Neutrophil (primary cell): ENCODE data around the gene FANCL.
"Not testable (repeated sequence)": the region's sequence is repeated elsewhere in the genome, so short reads cannot be mapped to it uniquely, and the experiment has no call there.

ENCODE experiments used
- H3K27ac ChIP-seq: fragments of 200-600 bp; sonication (generic); 2 replicates; pipeline ENCODE4 v1.5.1; 2016; ENCODE audit warnings: mild to moderate bottlenecking, moderate library complexity
- H3K27me3 ChIP-seq: fragments of 200-600 bp; sonication (generic); 2 replicates; pipeline ENCODE4 v1.6.0; 2016; ENCODE audit warnings: mild to moderate bottlenecking
- H3K36me3 ChIP-seq: fragments of 200-600 bp; sonication (generic); 2 replicates; pipeline ENCODE4 v1.5.1; 2017
- H3K4me1 ChIP-seq, 2 experiments: fragments of 200-600 bp in 1 of 2; sonication (generic) in 1 of 2; 1 replicate in 1 of 2; 2 replicates in 1 of 2; pipeline versions ENCODE4 v1.5.1 to v1.6.1; 2013 to 2016; ENCODE audit warnings: low read depth in 1 of 2, low read length in 1 of 2, mild to moderate bottlenecking in 1 of 2, moderate library complexity in 1 of 2; ENCODE audit not compliant: control insufficient read depth in 1 of 2, insufficient read depth in 1 of 2
- H3K4me3 ChIP-seq, 2 experiments: fragments of 200-600 bp in 1 of 2; sonication (generic) in 1 of 2; 1 replicate in 1 of 2; 2 replicates in 1 of 2; pipeline ENCODE4 v1.5.1; 2013 to 2016; ENCODE audit warnings: low read depth in 1 of 2, low read length in 1 of 2, mild to moderate bottlenecking in 1 of 2, moderate library complexity in 1 of 2
- H3K9me3 ChIP-seq: fragments of 200-600 bp; sonication (generic); 2 replicates; pipeline ENCODE4 v1.5.1; 2016
- TF ChIP-seq, protein P1 (sequence below): fragments of 200-600 bp; sonication (generic); IDR thresholded peaks from 2 replicates; pipeline ENCODE4 v1.5.1; 2016; ENCODE audit warnings: antibody characterized with exemption

FANCL gene

DNA sequence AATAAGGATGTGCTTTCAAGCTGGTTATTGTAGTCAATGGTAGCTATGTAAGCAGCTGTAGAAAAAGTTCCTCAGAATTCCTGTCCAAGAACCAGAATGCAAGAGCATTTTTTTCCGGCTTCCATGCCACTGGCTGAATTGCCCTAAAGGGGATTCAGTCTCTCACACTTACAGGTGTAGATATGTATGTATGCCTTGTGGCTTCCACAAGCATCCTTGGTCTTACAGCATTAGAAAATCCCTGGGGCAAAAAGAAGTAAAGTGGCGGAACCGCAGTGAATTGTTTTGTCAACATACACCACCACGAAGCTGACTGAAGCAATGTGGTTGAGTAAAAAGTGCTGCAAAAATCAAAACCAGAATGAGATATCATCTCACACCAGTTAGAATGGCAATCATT lies 54.6 kb downstream of the FANCL start:
- no peaks in the 10 kb centered on the region for H3K4me1 ChIP-seq
- no peak overlapping the region for H3K27ac ChIP-seq
- H3K36me3 ChIP-seq = no peaks in the 10 kb centered on the region
- no peaks in the 10 kb centered on the region for H3K9me3 ChIP-seq
- no peaks in the 10 kb centered on the region for H3K27me3 ChIP-seq
- H3K4me3 ChIP-seq = no peak overlapping the region
- TF ChIP-seq, protein P1, sequence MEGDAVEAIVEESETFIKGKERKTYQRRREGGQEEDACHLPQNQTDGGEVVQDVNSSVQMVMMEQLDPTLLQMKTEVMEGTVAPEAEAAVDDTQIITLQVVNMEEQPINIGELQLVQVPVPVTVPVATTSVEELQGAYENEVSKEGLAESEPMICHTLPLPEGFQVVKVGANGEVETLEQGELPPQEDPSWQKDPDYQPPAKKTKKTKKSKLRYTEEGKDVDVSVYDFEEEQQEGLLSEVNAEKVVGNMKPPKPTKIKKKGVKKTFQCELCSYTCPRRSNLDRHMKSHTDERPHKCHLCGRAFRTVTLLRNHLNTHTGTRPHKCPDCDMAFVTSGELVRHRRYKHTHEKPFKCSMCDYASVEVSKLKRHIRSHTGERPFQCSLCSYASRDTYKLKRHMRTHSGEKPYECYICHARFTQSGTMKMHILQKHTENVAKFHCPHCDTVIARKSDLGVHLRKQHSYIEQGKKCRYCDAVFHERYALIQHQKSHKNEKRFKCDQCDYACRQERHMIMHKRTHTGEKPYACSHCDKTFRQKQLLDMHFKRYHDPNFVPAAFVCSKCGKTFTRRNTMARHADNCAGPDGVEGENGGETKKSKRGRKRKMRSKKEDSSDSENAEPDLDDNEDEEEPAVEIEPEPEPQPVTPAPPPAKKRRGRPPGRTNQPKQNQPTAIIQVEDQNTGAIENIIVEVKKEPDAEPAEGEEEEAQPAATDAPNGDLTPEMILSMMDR = no peak

DNA sequence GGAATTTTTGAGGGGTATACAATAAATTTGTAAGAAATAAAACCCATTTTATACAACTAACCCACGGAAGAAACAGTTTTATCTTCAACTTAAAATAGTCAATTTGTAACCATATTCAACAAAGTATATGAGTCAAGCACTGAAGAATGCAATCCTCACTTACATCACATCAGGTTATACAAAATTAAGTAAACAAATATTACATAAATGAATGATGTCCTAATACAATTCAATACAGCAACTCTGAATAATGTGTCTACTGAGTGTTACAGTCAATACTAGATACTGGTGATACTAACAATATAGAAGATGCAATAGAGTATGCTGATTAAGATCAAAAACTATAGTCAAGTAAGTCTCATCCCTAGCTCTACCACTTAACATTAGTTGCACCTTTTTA lies 58.6 kb downstream of the FANCL start:
- H3K9me3 ChIP-seq = no peaks in the 10 kb centered on the region
- no peak overlapping the region for H3K27ac ChIP-seq
- H3K4me3 ChIP-seq = no peak overlapping the region
- H3K27me3 ChIP-seq = no peaks in the 10 kb centered on the region
- no peaks in the 10 kb centered on the region for H3K36me3 ChIP-seq
- H3K4me1 ChIP-seq = no peaks in the 10 kb centered on the region
- TF ChIP-seq, protein P1 = no peak

DNA sequence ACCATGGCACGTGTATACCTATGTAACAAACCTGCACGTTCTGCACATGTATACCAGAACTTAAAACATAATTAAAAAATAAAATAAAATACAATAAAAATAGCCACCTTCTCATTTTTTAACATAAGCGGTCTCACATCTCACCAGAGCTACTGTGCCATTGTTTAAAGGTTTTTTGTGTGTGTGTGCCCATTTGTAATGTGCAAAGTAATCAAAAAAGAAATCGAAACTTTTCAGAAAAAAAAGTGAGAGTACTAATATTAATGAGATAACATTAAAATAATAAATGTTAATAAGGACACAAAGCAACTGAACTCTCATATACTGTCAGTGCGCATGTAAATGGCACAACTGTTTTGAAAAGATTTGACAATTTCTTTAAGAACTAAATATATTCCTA lies 60.5 kb downstream of the FANCL start:
- Histone ChIP-seq H3K4me3 (no peak overlapping the region), H3K27ac (no peak overlapping the region), H3K4me1 (no peaks in the 10 kb centered on the region), H3K9me3 (no peaks in the 10 kb centered on the region), H3K27me3 (no peaks in the 10 kb centered on the region), H3K36me3 (no peaks in the 10 kb centered on the region)
- TF ChIP-seq, protein P1 = no peak

DNA sequence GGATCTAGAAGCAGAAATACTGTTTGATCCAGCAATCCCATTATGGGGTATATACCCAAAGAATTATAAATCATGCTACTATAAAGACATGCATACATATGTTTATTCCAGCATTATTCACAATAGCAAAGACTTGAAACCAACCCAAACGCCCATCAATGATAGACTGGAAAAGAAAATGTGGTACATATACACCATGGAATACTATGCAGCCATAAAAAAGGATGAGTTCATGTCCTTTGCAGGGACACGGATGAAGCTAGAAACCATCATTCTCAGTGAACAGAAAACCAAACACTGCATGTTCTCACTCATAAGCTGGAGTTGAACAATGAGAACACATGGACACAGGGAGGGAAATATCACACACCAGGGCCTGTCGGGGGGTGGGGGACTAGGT lies 61.0 kb downstream of the FANCL start:
- not testable (repeated sequence) for H3K27ac ChIP-seq

DNA sequence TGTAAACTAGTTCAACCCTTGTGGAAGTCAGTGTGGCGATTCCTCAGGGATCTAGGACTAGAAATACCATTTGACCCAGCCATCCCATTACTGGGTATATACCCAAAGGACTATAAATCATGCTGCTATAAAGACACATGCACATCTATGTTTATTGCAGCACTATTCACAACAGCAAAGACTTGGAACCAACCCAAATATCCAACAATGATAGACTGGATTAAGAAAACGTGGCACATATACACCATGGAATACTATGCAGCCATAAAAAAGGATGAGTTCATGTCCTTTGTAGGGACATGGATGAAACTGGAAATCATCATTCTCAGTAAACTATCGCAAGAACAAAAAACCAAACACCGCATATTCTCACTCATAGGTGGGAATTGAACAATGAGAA lies 63.9 kb downstream of the FANCL start:
- not testable (repeated sequence) for H3K36me3 ChIP-seq, H3K9me3 ChIP-seq, H3K27ac ChIP-seq, H3K27me3 ChIP-seq, H3K4me1 ChIP-seq, H3K4me3 ChIP-seq

More for the DNA sequence above, 61.0 kb downstream of the FANCL start:
- H3K27me3 ChIP-seq, H3K9me3 ChIP-seq, H3K4me1 ChIP-seq, H3K4me3 ChIP-seq, H3K36me3 ChIP-seq: not testable (repeated sequence)

DNA sequence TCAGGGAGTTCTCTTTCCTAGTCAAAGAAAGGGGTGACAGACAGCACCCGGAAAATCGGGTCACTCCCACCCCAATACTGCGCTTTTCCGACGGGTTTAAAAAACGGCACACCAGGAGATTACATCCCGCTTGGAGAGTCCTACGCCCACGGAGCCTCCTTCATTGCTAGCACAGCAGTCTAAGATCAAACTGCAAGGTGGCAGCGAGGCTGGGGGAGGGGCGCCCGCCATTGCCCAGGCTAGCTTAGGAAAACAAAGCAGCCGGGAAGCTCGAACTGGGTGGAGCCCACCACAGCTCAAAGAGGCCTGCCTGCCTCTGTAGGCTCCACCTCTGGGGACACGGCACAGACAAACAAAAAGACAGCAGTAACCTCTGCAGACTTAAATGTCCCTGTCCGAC lies 69.3 kb downstream of the FANCL start:
- not testable (repeated sequence) for H3K36me3 ChIP-seq, H3K9me3 ChIP-seq, H3K4me3 ChIP-seq, H3K27me3 ChIP-seq, H3K4me1 ChIP-seq, H3K27ac ChIP-seq

DNA sequence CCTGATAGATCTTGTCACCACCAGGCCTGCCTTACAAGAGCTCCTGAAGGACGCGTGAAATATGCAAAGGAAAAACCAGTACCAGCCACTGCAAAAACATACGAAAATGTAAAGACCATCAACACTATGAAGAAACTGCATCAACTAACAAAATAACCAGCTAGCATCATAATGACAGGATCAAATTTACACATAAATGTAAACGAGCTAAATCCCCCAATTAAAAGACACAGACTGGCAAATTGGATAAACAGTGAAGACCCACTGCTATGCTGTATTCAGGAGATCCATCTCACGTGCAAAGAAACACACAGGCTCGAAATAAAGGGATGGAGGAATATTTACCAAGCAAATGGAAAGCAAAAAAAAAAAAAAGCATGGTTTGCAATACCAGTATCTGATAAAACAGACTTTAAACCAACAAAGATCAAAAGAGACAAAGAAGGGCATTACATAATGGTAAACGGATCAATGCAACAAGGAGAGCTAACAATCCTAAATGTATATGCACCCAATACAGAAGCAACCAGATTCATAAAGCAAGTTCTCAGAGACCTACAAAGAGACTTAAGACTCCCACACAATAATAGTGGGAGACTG lies 70.7 kb downstream of the FANCL start:
- H3K36me3 ChIP-seq, H3K4me1 ChIP-seq, H3K9me3 ChIP-seq, H3K27me3 ChIP-seq, H3K27ac ChIP-seq, H3K4me3 ChIP-seq: not testable (repeated sequence)

DNA sequence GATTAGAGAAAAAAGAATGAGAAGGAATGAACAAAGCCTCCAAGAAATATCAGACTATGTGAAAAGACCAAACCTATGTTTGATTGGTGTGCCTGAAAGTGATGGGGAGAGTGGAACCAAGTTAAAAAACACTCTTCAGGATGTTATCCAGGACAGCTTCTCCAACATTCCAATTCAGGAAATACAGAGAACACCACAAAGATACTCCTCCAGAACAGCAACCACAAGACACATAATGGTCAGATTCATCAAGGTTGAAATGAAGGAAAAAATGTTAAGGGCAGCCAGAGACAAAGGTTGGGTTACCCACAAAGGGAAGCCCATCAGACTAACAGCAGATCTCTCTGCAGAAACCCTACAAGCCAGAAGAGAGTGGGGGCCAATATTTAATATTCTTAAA lies 71.3 kb downstream of the FANCL start:
- H3K36me3 ChIP-seq, H3K4me3 ChIP-seq, H3K9me3 ChIP-seq, H3K4me1 ChIP-seq, H3K27ac ChIP-seq, H3K27me3 ChIP-seq: not testable (repeated sequence)

DNA sequence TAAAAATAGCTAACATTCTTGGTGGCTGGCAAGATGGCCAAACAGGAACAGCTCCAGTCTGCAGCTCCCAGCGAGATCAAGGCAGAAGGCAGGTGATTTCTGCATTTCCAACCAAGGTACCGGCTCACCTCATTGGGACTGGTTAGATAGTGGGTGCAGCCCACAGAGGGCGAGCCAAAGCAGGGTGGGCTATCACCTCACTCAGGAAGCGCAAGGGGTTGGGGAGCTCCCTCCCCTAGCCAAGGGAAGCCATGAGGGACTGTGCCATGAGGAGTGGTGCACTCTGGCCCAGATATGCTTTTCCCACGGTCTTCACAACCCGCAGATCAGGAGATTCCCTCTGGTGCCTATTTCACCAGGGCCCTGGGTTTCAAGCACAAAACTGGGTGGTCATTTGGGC lies 73.0 kb downstream of the FANCL start:
- H3K36me3 ChIP-seq = not testable (repeated sequence)

More for the DNA sequence above, 73.0 kb downstream of the FANCL start:
- not testable (repeated sequence) for H3K27me3 ChIP-seq, H3K9me3 ChIP-seq, H3K4me3 ChIP-seq, H3K4me1 ChIP-seq, H3K27ac ChIP-seq
